Measurements from ENCODE around the gene MRPS23.

MRPS23 gene

GRCh38 chr17:57785022-57785421 is 64.8 kb downstream of the MRPS23 start:
- TF ChIP-seq, protein P1, sequence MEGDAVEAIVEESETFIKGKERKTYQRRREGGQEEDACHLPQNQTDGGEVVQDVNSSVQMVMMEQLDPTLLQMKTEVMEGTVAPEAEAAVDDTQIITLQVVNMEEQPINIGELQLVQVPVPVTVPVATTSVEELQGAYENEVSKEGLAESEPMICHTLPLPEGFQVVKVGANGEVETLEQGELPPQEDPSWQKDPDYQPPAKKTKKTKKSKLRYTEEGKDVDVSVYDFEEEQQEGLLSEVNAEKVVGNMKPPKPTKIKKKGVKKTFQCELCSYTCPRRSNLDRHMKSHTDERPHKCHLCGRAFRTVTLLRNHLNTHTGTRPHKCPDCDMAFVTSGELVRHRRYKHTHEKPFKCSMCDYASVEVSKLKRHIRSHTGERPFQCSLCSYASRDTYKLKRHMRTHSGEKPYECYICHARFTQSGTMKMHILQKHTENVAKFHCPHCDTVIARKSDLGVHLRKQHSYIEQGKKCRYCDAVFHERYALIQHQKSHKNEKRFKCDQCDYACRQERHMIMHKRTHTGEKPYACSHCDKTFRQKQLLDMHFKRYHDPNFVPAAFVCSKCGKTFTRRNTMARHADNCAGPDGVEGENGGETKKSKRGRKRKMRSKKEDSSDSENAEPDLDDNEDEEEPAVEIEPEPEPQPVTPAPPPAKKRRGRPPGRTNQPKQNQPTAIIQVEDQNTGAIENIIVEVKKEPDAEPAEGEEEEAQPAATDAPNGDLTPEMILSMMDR (IDR thresholded peaks at IDR 0.05; ENCODE audit: insufficient read depth, low read depth, low read length, missing control alignments), result no peak
- DNase-seq (ENCODE audit: low read depth), result no peak
- H3K4me3 ChIP-seq (ENCODE audit: low read length), result no peak overlapping the region

Measured in epithelial cell of esophagus (primary cell).